ENCODE data around the gene USH1C.

The USH1C gene

GRCh38 chr11:17518366-17518765 lies 25.9 kb downstream of the USH1C start:
- H3K4me3 ChIP-seq (ENCODE audit: low read length) = no peak overlapping the region
- TF ChIP-seq ZNF274 (IDR thresholded peaks at IDR 0.05; ENCODE audit: low read depth, low read length) = no peak

- H3K4me3 ChIP-seq (ENCODE audit: low read length) = no peak overlapping the region
- no peak for TF ChIP-seq ZNF274 (IDR thresholded peaks at IDR 0.05; ENCODE audit: low read depth, low read length)
Measured at GRCh38 chr11:17517186-17517585, 27.0 kb downstream of the USH1C start.

GRCh38 chr11:17516551-17517150 lies 27.6 kb downstream of the USH1C start:
- no peak overlapping the region for H3K4me3 ChIP-seq (ENCODE audit: low read length)
- no peak for TF ChIP-seq ZNF274 (IDR thresholded peaks at IDR 0.05; ENCODE audit: low read depth, low read length)

- no peak overlapping the region for H3K4me3 ChIP-seq (ENCODE audit: low read length)
- no peak for TF ChIP-seq ZNF274 (IDR thresholded peaks at IDR 0.05; ENCODE audit: low read depth, low read length)
Measured at GRCh38 chr11:17515443-17516176, 28.6 kb downstream of the USH1C start.

- no peak overlapping the region for H3K4me3 ChIP-seq (ENCODE audit: low read length)
- TF ChIP-seq ZNF274 (IDR thresholded peaks at IDR 0.05; ENCODE audit: low read depth, low read length) = no peak
Measured at GRCh38 chr11:17514476-17514875, 29.7 kb downstream of the USH1C start.

GRCh38 chr11:17513853-17514252 lies 30.4 kb downstream of the USH1C start:
- TF ChIP-seq ZNF274 (IDR thresholded peaks at IDR 0.05; ENCODE audit: low read depth, low read length) = no peak
- H3K4me3 ChIP-seq (ENCODE audit: low read length) = no peak overlapping the region

- no peak overlapping the region for H3K4me3 ChIP-seq (ENCODE audit: low read length)
- no peak for TF ChIP-seq ZNF274 (IDR thresholded peaks at IDR 0.05; ENCODE audit: low read depth, low read length)
Measured at GRCh38 chr11:17512101-17512500, 32.1 kb downstream of the USH1C start.

- no peak for TF ChIP-seq ZNF274 (IDR thresholded peaks at IDR 0.05; ENCODE audit: low read depth, low read length)
- H3K4me3 ChIP-seq (ENCODE audit: low read length) = no peak overlapping the region
Measured at GRCh38 chr11:17511571-17511970, 32.6 kb downstream of the USH1C start.

GRCh38 chr11:17510507-17511206 lies 33.6 kb downstream of the USH1C start:
- H3K4me3 ChIP-seq (ENCODE audit: low read length) = no peak overlapping the region
- TF ChIP-seq ZNF274 (IDR thresholded peaks at IDR 0.05; ENCODE audit: low read depth, low read length) = no peak

GRCh38 chr11:17508791-17509190 lies 35.4 kb downstream of the USH1C start:
- no peak overlapping the region for H3K4me3 ChIP-seq (ENCODE audit: low read length)
- no peak for TF ChIP-seq ZNF274 (IDR thresholded peaks at IDR 0.05; ENCODE audit: low read depth, low read length)

GRCh38 chr11:17508306-17508705 lies 35.9 kb downstream of the USH1C start:
- no peak overlapping the region for H3K4me3 ChIP-seq (ENCODE audit: low read length)
- no peak for TF ChIP-seq ZNF274 (IDR thresholded peaks at IDR 0.05; ENCODE audit: low read depth, low read length)

GRCh38 chr11:17507773-17508172 lies 36.4 kb downstream of the USH1C start:
- H3K4me3 ChIP-seq (ENCODE audit: low read length) = no peak overlapping the region
- no peak for TF ChIP-seq ZNF274 (IDR thresholded peaks at IDR 0.05; ENCODE audit: low read depth, low read length)

- no peak overlapping the region for H3K4me3 ChIP-seq (ENCODE audit: low read length)
- TF ChIP-seq ZNF274 (IDR thresholded peaks at IDR 0.05; ENCODE audit: low read depth, low read length) = no peak
Measured at GRCh38 chr11:17506942-17507341, 37.3 kb downstream of the USH1C start.

GRCh38 chr11:17506314-17506713 lies 37.9 kb downstream of the USH1C start:
- H3K4me3 ChIP-seq (ENCODE audit: low read length) = no peak overlapping the region
- no peak for TF ChIP-seq ZNF274 (IDR thresholded peaks at IDR 0.05; ENCODE audit: low read depth, low read length)

GRCh38 chr11:17505146-17505545 lies 39.1 kb downstream of the USH1C start:
- no peak overlapping the region for H3K4me3 ChIP-seq (ENCODE audit: low read length)
- TF ChIP-seq ZNF274 (IDR thresholded peaks at IDR 0.05; ENCODE audit: low read depth, low read length) = no peak
